Lower leg skin (tissue), 4 donors: Measurements from ENCODE around the gene IL1B. TPM values are rescaled to one million over a fixed set of nuclear protein-coding genes. Genes with fewer than 3 reads are reported as not detected.

Source experiments
- DNase-seq, 2 donors: peaks; one replicate each; pipeline ENCODE4 v3.0.0-alpha.2; 2019; ENCODE audit warnings: low spot score in 2 of 2
- H3K4me3 ChIP-seq: fragments of 200-600 bp; sonication (generic); 2 replicates; pipeline ENCODE4 v1.5.1; 2017; ENCODE audit warnings: mild to moderate bottlenecking, low read depth; ENCODE audit not compliant: poor library complexity, severe bottlenecking
- POLR2A ChIP-seq, 2 donors: fragments of 450-650 bp; IDR thresholded peaks; one replicate each; pipeline ENCODE4 v1.6.1; 2016 to 2017; ENCODE audit warnings: antibody characterized with exemption in 2 of 2, mild to moderate bottlenecking in 1 of 2, moderate library complexity in 1 of 2
- WGBS, 2 donors: methylation state at CpG; one replicate each; pipeline ENCODE4 v1.1.5; 2018; 5-methylcytosine and 5-hydroxymethylcytosine counted together
- intact Hi-C: fragments of 100-400 bp; cut with DNase I; formaldehyde crosslinking; loops from one replicate; pipeline ENCODE4 v1.15.0; 2023; ENCODE audit warnings: low total_unique reads
- total RNA-seq, 4 donors: library from RNA; depleted of rRNA; stranded (reverse); fragments of >200 nt; gene quantifications; one replicate each; pipeline ENCODE4 v1.1.0, GENCODE V29; 2016
- TF ChIP-seq, protein P1 (sequence below), 3 donors: fragments of 450-650 bp; IDR thresholded peaks; one replicate each; pipeline ENCODE4 v1.5.1; 2016; ENCODE audit warnings: antibody characterized with exemption in 3 of 3, mild to moderate bottlenecking in 3 of 3, moderate library complexity in 2 of 3

The IL1B gene
- total RNA-seq, 4 donors from 2014 or later = 0.47 TPM; not detected in 3

DNA sequence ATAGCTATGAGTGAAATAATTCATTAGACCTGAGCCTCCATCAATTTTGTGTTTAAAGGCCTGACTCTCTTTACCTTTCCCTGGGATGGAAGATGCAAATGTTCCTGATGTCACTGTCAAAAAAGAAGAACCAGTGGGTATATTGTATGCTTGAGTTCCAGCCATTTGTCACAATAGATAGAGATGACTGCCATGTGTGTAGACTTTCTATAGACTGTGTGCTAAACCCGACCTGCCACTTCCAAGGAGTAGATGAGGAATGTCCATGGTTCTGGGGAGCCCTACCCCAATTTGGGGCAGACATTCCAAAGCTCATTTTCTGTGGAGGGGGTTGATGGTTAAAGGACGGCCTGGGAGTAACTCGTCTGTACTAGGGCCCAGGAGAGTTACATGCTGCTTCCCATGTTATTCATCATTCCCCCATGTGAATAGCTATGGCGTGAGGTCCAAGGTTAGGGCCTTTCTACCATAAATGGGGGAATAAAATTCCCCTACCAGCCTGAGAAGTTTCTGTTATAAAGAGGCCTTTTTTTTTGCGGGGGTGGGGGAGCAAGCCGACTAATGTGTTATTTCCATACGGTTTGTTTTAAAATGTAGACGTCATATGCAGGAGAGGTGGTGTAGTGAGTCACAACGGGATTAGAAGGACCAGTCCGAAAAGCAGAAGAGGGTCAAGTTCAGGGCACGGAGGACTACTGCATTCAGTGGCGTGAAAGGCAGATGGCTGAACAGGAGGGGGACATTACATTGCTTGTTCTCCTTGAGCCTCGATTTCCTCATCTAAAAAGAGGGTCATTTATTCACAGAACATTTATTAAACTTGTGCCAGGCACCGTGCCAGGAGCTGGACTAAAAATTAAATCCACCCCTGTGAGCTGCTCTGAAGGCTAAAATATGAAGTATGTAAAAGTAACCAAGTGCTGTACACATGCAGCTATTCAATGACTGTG lies 24.0 kb downstream of the IL1B start:
- TF ChIP-seq, protein P1, sequence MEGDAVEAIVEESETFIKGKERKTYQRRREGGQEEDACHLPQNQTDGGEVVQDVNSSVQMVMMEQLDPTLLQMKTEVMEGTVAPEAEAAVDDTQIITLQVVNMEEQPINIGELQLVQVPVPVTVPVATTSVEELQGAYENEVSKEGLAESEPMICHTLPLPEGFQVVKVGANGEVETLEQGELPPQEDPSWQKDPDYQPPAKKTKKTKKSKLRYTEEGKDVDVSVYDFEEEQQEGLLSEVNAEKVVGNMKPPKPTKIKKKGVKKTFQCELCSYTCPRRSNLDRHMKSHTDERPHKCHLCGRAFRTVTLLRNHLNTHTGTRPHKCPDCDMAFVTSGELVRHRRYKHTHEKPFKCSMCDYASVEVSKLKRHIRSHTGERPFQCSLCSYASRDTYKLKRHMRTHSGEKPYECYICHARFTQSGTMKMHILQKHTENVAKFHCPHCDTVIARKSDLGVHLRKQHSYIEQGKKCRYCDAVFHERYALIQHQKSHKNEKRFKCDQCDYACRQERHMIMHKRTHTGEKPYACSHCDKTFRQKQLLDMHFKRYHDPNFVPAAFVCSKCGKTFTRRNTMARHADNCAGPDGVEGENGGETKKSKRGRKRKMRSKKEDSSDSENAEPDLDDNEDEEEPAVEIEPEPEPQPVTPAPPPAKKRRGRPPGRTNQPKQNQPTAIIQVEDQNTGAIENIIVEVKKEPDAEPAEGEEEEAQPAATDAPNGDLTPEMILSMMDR (IDR thresholded peaks at IDR 0.05) = no peak
- no peak for TF ChIP-seq POLR2A (IDR thresholded peaks at IDR 0.05)
- no peak for DNase-seq
- 49 to 58% methylated on average over 14 of the region's 14 CpGs for WGBS, 2 donors
- intact Hi-C loops = no loop called here
- H3K4me3 ChIP-seq = no peak overlapping the region

- intact Hi-C loops = no loop called here
- DNase-seq = no peak
- TF ChIP-seq, protein P1 (IDR thresholded peaks at IDR 0.05) = no peak
- TF ChIP-seq POLR2A (IDR thresholded peaks at IDR 0.05) = no peak
- WGBS, 2 donors = 32 to 41% methylated on average over 7 of the region's 7 CpGs
- H3K4me3 ChIP-seq = no peak overlapping the region
Observed at GRCh38 chr2:112811841-112812306, 24.7 kb downstream of the IL1B start.

- intact Hi-C loops = no loop called here
- H3K4me3 ChIP-seq = no peak overlapping the region
- TF ChIP-seq, protein P1 (IDR thresholded peaks at IDR 0.05) = no peak
- no peak for TF ChIP-seq POLR2A (IDR thresholded peaks at IDR 0.05)
- 64 to 66% methylated on average over 3 of the region's 3 CpGs for WGBS, 2 donors
- DNase-seq = no peak
Observed at GRCh38 chr2:112811276-112811831, 25.2 kb downstream of the IL1B start.

GRCh38 chr2:112809112-112809511 lies 27.5 kb downstream of the IL1B start:
- TF ChIP-seq, protein P1 (IDR thresholded peaks at IDR 0.05) = no peak
- intact Hi-C loops = no loop called here
- H3K4me3 ChIP-seq = no peak overlapping the region
- DNase-seq = no peak

DNA sequence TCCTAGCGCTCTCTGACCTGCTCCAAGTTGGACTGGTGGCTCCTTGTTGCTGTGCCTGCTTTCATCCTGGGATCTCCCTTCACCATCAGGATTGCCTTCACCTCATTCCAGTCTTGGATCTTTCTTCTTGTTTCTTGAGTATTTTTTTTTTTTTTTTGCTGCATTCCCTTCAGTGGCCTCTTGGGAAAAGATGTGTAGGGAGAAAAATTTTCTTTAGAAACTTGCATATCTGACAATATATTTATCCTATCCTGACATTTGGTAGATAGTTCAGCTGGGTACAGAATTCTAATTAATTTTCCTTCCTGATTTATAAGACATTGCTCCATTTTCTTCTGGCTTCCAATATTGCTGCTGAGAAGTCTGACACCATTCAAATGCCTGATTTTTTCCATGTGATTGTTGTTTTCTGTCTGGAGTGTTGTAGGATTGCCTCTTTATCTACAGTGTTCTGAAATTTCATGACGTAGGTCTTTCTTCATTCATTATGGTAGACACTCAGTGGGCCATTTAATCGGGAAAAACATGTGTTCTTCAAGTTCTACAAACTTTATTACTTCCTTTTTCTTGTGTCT lies 29.3 kb downstream of the IL1B start:
- intact Hi-C loops = no loop called here
- TF ChIP-seq POLR2A (IDR thresholded peaks at IDR 0.05) = no peak
- TF ChIP-seq, protein P1 (IDR thresholded peaks at IDR 0.05) = no peak
- no peak overlapping the region for H3K4me3 ChIP-seq
- 93 to 96% methylated on average over 3 of the region's 3 CpGs for WGBS, 2 donors
- DNase-seq = no peak
